NCI-H1092 treated with DMSO at 0.1 percent for 48 hours (cell line): ENCODE data around the gene LRRC30.
"Not testable (repeated sequence)": the region's sequence is repeated elsewhere in the genome, so short reads cannot be mapped to it uniquely, and the experiment has no call there.

Source experiments
- DNase-seq: peaks from one replicate; lab custom pipeline; 2025; lab: John Stamatoyannopoulos, UW

Gene LRRC30

DNA sequence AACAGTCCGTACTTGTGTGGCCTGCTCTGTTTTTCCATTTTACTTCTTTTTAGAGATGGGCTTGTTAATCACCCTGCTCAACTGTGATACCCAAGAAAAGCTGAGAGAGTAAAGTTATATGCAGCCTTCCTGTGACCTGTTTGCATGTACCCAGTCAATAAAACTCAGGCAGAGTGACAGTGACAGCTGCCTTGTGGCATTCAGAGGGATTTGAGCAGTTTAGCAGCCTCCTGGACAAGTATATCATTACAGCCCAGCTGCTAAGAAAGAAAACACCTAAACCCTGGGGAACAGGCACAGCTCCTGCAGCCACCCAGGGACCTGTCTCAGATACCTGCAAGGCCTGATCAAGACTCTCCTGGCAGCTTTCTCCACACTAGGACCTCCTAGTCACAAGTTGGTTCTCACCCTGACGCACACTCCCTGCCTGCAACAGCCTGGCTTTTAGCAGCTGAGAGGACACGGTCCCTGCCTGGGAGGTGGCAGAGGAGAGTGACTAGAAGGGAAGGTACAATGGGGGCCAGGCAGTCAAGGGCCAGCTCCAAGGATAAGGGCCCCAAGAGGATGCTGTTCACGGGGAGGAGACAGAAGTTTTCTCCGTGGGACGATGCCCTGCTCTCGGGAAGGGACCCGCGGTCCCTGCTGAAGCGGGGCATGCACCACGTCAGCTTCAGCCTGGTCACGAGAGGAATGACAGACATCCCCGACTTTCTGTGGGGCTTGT lies at the start of gene LRRC30:
TSS of gene LRRC30 (plus strand) at position 464 of the 724 bp plus-strand sequence. CDS start at position 514, 50 bp downstream.
- DNase-seq = no peak

DNA sequence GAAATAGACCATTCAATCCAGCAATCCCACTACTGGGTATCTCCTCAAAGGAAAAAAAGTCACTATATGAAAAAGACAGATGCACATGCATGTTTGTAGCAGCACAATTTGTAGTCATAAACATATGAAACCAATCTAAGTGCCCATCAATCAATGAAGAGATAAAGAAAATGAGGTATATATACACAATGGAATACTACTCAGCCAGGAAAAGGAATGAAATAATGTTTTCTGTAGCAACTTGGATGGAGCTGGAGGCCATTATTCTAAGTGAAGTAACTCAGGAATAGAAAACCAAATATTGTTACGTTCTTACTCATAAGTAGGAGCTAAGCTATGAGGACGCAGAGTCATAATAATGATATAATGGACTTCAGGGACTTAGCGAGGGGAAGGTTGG lies 45.2 kb upstream of the LRRC30 start:
- DNase-seq = no peak

DNA sequence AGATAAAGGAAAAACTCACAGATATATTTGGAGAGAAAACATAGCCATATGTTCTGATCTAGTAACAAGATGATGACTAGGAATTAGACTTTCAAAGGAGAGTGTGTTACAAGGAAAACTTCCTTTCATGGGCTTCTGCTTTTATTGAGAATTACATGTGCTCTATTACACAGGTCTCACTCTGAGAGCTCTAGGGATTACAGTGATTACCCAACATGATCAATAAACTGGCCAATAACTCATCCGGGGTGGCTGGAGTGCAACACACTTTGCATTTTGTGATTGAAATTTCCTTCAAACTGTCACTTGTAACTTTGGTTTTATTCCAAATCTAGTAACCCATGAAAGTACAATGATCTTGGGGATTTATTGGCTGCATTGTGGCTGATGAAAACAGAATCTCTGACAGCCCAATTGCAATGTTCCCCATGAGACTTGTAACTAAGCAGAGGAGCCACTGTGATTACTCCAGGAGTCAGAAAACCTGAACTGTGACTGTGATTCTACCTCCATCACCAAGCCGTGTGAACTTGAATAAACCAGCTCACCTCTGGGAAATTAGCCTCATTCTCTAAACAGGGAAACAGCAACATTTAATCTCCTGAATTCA lies 40.2 kb upstream of the LRRC30 start:
- no peak for DNase-seq

DNA sequence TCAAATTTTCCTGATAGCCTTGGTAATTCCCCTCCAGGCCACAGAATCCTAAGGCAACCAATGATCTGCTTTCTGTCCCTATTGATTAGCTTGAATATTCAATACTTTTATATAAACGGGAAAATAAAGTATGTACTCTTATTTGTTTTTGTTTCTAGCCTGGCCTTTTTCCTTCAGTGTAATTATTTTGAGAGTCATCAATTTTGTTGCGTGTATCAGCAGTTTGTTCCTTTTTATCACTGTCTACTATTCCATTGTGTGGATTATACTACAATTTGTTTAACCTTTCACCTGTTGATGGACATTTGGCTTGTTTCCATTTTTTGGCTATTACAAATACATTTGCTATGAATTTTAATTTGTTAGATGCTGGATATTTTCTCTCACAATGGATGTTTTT lies 39.2 kb upstream of the LRRC30 start:
- no peak for DNase-seq

DNA sequence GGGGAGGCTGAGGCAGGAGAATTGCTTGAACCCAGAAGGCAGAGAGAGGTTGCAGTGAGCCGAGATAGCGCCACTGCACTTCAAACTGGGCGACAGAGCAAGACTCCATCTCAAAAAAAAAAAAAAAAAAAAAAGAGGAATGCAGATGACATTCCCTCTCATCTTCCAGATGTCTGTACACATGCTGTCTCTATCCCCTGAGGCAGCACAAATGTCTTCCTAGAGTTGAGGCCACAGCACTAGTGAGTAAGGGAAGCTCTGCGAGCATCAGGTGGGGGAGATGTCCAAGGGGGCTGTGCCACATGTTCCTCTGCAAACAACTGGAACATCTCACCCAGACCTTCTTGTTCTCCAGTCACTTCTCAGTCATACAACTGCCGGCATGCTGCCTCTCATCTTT lies 35.6 kb upstream of the LRRC30 start:
- DNase-seq = no peak

DNA sequence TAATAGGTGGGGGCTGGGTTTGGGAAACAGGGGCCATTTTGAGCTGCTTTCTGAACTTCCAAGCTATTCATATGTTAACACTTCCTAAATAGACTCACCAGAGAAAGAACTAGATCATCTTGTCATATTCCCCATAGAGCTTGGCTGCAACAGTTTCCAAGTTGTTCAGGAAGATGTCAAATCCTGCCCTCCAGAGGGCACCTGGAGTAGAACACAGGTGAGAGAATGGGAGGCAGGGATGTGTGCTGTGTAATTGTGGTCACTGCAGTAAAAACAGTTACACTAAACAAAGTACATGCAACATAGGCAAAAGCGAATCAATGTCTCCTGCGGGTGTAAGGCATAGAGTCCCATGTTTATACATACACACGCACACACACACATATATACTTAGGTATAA lies 34.5 kb upstream of the LRRC30 start:
- DNase-seq = no peak

DNA sequence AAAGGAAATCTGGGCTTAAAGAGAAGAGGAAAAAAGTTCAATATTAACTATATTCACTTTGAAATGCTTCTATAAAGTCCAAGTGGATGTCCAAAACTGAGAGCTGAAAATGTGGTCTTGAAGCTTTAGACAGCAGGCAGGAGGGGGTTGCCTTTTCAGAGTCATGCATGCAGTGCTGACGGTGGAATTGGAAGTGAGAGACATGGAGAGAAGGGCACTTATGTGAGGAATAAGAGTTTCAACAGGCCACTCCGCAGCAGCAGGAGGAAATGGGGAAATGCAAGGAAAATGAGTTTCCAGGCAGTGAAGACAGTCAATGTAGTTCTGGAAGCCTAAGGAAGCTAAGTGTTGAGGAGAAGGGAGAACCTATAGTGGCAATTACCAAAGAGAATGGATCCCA lies 33.0 kb upstream of the LRRC30 start:
- DNase-seq = no peak

DNA sequence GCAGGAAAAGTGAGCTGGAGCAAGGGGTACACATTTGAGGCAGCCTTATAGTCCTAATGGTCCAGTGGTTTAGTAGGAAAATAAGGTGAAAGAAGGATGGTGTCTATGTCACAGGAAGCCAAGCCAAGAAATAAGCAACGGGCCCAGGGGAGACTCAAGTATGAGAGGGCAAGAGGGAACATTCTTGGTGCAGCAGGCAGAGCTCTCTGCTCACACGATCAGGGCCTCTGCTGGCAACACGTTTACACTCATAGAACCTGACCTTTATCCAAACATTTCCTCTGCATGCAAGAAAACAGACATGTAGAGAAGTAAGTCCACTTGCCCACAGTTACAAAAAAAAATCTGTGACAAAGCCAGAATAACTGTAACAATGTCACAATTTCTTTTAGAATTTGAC lies 32.6 kb upstream of the LRRC30 start:
- no peak for DNase-seq

DNA sequence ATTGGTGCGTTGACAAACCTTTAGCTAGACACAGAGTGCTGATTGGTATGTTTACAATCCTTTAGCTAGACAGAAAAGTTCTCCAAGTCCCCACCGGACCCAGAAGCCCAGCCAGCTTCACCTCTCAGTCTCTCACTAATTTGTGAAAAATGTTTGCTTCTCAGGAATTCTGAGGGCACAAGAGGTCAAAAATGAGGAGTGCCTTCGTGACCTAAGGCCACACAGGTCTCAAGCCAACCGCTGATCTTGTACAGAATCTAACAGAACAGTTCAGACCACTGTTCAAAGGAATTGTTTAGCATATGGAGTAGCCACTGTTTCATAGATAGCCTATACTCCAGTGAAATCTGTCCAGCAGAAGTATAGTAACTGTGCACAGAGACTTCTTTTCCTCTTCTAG lies 29.8 kb upstream of the LRRC30 start:
- no peak for DNase-seq

DNA sequence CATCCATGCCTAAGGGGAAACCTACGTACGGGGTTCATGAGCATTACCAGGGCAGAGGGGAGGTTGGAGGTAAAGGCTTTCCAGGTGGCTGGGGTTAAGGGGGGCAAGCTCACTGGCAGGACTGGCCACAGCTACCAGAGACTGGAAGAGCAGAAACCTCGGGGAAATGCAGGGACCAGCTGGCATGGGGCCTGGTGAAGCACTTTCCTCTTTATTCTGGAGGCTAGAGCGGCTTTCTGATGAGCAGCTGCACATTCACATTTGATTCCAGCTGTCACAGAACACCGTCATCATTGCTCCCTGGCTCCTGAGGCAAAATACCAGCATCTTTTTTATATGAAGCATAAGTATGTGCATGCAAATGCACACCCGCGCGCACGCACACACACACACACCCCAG lies 28.7 kb upstream of the LRRC30 start:
- DNase-seq = peak; percentile 16

DNA sequence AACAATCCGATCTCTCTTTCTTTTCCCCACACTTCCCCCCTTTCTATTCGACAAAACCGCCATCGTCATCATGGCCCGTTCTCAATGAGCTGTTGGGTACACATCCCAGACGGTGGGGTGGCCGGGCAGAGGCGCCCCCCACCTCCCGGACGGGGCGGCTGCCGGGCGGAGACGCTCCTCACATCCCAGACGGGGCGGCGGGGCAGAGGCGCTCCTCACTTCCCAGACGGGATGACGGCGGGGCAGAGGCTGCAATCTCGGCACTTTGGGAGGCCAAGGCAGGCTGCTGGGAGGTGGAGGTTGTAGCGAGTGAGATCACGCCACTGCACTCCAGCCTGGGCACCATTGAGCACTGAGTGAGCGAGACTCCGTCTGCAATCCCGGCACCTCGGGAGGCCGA lies 27.3 kb upstream of the LRRC30 start:
- DNase-seq = not testable (repeated sequence)

DNA sequence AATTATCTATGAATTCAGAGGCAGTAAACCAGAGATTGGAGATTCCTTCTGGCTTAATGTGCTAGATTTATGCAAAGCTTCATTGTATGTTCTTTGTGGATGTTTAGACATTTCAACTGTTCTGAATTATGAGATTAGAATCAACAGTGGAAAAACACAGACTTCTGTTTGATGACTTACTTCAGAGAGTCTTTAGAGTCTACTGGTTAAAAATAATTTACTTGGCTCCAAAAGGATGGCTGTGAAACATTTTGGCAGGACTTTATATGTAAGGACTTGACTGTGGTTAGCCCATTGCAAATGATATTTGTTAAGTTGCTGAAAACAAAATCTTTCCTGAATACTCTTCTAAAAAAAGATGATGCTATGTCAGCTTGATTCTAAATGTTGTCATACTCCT lies 25.5 kb upstream of the LRRC30 start:
- no peak for DNase-seq

DNA sequence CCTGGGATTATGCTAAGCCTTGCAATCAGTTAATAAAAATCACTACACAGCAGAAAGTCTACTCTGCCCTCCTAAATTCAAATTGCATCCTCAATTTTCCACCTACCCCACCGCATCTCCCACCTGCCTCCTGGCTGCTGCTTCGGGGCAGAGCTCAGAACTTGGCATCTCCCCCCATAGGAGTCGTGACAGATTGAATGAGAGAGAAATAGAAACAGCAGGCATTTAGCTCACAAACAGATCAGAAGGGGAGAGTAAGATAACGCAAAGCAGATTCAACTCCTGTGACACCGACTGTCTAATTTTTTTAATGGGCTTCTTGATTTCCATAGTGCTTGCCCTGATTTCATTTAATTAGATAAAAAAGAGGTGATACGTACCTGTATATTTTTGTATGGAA lies 24.7 kb upstream of the LRRC30 start:
- no peak for DNase-seq

DNA sequence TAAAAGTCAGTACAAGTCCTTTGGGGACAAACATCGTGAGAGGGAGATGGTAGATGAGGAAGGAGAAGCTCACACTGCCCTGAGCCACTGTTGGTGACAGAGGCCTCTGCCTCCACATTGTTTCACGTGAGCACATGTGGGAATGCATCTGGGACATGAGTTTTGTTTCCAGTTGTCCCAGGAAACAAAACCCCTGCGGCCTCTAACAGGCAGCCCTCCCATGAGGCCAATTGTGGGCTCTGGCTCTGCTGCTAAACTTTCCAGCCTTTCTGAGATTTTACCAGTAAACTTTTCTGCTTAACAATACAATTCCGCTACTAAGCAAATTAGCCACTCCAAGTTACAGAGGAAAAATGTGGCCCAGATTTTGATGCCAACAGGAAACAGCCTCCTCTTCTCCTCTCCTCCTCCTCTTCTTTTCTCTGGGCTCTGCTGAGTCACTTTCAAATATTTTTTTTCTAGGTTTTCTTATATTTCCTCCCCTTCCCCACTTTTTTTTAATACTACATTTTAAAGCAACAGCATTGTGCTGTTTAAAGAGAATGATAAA lies 23.4 kb upstream of the LRRC30 start:
- no peak for DNase-seq

DNA sequence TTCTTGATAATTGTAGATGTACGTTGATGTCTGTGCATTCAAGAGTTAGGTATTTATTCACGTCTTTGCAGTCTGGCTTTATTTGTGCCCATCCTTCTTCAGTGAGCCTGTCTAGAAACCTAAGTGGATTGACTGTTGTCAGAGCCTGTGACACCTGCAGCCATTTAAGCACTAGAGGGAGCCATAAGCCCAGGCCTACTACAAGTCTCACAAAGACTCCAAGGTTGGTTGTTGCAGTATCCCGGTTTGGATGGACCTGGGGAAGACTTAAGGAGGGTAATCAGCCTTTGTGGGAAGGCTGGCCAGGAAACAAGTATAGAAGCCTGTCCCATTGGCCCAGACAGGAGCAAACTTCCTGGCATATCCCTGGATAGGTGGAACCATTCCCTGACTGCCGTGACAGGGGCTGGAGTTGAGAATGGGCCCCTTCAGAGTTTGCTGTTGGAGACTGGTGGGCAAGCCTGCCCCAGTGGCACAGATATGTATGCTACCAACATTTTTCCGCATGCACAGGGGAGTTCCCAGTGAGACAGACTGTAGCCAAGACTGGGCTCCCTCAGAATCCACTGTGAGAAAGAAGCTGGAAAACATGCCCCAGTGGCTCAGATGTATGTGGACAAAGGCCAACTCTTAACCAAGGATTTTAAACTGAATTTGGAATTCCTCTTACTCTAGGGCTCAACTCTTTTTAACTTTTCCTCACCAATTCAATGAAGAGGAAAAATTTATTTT lies 9.3 kb upstream of the LRRC30 start:
- peak; percentile 47 for DNase-seq

DNA sequence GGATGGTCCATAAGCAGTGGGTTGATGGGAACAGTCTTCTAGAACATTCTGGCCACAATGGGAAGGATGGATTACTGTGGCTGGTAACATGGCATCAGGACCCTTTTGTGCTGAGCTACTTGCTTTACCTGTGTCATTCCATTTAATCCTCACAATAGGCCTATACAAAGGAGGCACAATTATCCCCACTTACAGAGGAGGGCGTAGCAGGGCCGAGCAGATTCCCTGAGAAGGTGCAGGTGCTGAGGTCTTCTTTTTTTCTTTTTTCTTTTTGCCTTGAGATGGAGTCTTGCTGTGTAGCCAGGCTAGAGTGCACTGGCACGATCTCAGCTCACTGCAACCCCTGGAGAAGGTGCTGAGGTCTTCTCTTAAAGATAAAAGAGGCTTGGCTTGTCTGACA lies 6.7 kb upstream of the LRRC30 start:
- DNase-seq = no peak

DNA sequence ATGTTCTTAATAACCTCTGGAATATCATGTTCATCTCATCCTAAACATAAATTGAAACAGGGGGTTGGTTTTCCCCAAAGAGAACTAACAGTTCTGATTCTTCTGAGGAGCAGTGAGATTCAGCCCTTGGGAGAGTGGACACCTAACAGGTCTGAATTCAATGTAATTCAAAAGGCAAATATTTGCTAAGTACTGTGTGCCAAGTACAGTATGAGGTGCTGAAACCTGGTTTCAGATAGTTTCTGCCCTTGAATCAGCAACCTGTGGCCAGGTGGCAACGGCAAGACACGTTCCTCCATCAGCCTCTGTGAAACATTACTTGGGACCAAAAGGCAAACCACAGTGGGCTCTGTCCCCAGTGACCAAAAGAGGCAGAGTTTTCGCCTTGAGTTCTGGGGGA lies 1.3 kb downstream of the LRRC30 start:
- DNase-seq = no peak

DNA sequence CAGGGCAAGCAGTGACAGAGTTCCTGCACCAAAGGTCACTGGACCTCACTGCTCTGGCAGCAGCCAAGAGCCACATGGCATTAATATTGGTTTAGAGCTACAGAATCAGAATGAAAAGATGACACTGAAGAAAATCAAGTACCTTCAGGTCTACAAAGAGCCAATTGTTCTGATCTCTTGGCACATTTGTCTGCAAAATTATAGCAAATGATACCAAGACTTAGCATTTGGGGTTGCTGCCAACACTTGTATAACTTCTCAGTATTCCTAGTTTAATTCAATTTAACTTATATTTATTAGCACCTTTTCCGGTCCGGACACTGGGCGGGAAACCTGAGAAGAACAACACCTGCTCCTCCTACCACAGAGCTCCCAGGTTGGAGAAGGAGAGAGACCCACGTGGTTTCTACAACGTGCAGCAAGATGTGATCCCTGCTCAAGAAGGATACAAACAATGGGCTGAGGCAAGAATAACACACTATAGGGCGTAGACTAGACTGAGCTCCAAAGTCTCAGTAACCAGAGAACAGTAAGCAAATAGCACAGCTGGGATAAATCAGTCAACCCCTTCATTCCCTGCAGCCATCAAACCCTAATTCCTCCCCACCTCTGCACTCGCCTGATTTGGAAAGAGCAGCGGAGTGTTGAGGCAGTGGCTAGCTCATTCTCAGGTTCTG lies 2.4 kb downstream of the LRRC30 start:
- no peak for DNase-seq

DNA sequence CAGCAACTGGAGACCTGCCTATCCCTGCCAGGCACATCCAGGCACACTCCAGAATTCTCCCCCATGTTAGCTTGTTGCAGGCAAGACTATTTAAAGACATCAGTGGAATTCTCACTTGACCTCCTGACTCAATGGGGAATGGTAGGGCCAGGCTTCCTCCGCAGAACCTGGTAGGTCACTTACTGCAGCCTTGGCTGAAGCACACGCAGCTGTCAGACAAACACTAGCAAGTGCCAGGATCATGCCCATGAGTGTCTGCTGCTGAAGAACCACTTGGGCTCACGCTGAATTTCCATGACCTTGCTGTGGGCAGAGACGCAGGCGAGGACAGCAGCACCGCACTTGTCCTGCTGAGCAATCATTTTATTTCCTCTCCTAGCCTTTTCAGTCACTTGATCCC lies 3.2 kb downstream of the LRRC30 start:
- DNase-seq = peak; percentile 6

DNA sequence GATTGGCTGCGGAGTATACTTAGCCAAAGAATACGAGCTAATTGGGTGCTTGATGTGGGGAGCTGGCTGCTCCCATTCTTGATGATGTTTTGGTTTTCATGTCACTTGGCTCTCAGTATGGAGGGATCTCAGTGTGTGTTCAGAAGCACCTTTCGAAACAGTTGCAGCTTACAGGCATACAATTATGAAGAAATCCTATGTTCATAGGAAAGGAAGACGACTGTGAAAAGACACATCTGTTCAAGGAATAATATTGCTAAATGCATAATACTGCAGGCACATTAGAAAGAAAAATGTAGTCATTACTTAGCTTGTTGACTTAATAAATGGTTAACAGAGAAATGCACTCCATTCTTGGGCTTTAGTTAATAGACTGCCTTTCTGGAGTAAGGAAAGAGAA lies 4.1 kb downstream of the LRRC30 start:
- DNase-seq = no peak

DNA sequence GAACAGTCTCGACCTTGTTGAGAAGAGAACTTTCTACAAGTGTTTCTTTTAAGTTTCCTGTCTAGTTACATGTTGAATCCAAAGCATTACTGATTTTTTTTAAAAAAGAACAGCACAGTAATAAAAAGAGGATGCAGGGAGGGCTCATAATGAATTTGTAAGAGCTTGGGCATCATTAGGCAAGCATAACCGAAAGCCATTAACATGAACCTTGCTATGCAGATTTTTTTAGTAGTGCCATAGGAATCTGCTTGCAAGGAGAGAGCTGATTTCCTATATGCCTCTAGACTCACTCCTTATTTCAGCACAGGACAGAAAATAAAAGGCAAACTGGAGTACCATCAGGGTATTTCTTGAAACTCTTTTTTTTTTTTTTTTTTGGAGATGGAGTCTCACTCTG lies 5.2 kb downstream of the LRRC30 start:
- no peak for DNase-seq

DNA sequence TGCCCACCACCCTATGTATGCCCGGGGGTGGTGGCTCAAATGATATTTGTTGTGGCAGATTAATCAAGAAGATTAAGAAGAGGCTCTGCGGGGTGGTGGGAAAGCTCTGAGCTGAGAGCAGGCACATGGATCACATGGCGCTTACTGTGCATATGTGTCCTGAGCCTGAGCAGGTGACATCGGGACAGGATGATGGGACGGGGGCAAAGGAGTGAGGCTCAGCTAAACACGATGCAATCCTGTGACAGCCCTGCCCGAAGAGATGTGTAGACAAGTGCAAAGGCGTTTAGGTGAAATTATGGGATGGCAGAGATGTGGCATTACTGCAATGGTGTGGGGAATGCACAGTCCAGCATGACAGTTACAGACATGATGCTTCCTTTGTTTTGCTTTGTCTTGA lies 6.0 kb downstream of the LRRC30 start:
- DNase-seq = no peak
